HG02642 (cell line): ENCODE measurements around the gene SETSIP.
"Not testable (repeated sequence)": the region's sequence is repeated elsewhere in the genome, so short reads cannot be mapped to it uniquely, and the experiment has no call there.

Experiments used
- ATAC-seq: cut with Tn5 transposase; IDR thresholded peaks from one replicate; pipeline ENCODE4 v1.9.1; 2021; ENCODE audit warnings: mild to moderate bottlenecking; ENCODE audit not compliant: unreplicated experiment, poor library complexity

The SETSIP gene

DNA sequence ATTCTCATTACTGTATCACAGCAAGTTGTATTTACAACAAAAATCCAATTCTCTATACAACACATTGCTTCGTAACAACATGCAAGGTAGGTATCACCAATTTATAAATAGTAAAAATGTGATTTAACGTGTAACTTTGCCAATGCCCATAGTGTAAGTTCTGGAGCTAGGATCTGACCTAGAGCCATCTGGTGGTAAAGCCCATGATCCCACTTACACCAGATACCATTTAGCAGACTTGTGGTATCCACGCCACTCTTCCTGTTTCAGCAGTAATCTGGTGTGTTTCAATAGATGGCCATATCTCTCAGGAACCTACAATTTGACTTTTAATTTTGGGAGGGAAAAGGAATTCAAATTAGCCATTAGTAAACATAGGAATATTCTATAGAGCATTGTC, 10.2 kb downstream of the SETSIP start:
- no peak for ATAC-seq

DNA sequence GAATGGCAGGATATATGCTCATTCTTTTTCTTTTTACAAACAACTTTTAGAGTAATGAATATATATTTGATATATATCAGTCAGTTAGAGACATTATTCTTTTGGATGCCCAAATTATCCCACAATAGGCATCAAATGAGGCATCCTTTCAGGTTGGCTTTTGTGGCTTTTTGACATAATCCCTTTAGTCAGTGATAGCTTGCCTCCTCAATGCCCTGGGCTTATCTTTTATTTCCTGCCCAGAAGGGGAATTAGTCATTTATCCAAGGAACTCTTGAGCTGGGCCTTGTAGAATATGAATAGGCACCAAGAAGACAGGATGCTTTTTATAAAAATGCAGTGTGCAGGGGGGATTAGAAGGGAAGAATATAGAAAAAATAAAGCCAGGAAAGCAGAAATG, 23.3 kb downstream of the SETSIP start:
- no peak for ATAC-seq

DNA sequence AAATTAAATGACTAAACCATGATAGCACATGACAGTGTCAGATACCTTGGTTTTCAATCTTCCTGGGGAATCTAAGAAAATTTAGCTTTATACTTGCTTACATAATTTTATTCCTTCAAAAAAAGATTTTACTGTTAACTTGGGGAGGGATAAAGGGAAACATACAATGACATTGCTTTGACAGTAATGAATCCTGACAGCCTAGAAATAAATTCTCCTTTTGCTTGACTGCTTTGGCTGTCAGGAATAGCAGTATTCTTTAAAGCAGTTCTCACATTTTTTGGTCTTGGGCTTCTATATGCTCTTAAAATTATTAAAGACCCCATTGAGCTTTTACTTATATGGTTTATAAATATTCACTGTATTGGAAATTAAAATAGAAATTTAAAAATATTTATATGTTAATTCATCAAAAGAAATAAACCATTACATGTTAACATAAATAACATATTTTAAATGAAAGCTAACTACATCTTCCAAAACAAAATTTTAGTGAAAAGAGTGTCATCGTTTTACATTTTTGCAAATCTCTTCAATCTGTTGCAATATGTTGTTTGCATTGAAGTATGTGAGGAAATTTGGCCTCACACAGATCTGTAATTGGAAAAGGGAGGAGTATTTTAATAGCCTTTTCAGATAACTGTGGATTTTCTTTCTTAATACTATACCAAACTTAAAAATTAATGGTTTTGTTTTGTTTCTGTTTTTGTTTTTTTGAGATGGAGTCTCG, 29.3 kb downstream of the SETSIP start:
- no peak for ATAC-seq

DNA sequence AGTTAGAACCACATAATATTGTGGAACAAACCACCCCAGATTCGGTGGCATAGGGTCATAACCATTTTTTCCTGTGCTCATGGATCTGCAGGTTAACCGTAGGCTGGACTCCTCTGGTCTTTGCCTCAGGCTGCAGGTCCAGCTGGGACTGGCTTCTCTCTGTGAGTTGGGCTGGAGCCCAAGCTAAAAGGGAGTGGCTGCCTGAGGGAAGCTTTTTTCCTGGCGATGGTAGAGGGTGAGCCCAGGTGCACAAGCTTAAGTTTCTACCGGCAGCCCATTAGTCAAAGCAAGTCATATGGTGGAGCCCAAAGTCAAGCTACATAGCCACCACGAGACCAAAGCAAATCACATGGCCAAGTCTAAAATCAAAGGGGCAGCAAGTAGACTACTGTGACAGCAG, 31.6 kb downstream of the SETSIP start:
- no peak for ATAC-seq

DNA sequence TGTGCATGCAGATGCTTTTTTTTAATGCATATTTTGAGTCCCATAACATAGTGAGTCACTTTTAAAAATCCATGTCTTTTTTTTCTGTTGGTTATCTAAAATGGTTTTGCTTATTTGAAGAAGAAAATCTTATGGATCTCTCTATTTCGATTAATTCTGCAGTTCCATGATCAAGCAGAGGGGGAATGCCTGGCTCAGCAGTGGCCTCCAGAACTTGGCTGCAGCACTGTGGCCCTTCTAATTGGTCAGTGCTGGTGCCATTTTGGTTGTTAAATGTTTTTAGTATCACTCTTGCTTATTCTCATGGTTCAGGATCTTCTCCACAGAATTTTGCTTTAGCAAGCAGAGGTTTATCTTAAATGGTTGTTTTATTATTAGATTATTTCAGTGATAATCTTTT, 34.2 kb downstream of the SETSIP start:
- no peak for ATAC-seq

DNA sequence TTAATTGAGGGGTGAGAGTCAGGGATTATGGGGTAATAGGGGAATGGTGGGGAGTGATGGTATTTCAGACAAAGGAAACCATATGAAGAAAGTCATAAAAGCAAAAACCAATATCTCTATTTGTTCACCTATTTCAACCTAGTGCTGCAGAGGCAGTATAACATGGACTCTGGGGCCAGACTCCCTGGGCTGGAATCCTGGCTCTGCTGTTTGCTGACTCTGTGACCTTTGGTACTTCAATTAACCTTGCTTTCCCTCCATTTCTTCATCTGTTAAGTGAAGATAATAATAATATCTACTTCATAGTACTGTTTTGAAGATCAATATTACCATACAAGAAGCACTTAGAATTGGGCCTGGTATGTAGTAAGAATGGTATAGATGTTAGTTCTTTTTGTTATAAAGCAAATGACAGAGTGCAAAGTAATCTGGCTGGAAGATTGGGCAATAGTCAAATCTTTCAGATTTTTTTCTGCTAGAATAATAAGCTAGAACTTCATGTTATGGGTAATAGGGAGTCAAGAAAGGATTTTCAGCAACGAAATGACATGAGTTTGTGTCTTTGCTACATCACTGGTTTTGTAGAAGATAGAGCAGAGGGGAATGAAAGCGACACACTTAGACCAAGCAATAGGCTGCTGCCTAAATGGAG, 36.4 kb downstream of the SETSIP start:
- no peak for ATAC-seq

DNA sequence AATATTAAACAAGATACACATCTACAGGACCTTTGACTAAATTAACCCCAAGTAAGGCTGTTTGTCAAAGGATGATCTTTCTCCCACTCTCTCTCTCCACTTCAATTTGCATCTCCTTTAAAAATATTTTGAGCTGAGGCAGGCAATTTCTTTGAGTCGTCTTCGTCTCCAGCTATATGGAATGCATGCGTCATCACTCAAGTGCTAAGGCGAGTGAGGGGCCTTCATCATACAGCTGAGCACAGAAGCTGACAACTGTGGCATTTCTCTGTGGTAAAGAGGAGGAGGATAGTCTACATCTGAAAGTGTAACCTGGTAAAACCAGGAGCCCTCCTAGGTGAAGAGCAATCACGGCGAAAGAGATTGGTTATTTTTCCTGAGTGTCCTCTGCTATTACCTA, 37.8 kb downstream of the SETSIP start:
- no peak for ATAC-seq

DNA sequence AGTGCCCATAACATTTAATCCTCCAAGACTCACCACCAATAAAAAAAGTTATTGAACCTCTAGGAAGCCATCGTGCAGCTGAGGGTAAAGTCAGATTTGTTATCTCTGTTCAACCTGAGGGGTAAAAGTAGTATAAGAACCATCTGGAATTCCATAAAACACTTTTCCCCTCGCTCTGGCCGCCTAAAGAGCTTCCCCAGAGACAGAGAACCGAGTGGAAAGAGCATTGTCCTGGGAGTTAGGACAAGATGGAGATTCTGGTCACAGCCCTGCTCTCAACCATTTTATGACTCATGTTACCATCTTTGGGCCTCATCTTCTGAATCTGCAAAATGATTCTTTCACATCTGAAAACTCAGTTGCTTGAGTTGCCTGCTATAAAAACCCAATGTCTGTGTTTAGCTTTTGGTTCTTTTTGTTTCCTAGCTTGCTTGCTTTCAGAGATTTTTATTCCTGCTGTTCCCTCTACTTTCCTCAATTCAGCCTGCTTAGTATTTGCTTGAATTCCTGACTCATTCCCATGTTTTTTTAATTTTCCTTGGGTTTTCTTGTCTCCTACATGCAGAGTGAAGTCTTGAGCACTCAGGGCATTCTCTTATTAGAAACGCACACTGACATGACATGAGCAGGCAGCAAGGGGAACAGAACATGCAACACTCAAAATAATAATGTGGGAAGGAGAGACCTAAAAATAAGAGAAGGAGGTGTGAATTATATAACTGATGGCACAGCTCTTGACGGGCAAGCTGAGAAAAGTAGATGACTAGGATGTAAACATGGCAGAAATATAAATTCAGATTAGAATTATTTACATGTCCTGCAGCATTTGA, 43.7 kb downstream of the SETSIP start:
- ATAC-seq: no peak

DNA sequence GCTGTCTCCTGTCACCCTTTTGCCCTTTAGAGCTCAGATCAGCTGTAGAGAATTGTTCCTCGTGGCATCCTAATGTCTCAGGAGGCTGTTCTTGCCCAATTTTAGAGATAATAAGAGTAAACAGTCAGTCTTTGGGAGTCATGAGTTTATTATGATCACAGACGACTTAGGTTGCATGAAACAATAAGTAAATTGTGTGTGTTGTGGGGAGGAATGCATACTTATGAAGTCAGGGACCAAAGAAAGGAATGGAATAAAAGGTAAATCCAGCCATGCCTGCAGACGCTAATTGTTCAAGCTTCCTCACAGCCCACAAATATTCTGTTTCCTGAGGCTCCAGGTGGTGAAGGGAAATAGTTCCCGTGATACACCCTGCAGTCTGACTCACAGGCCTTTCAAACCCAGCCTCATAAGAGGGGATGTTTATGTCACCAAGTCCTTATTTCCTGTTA, 44.5 kb downstream of the SETSIP start:
- ATAC-seq: no peak

DNA sequence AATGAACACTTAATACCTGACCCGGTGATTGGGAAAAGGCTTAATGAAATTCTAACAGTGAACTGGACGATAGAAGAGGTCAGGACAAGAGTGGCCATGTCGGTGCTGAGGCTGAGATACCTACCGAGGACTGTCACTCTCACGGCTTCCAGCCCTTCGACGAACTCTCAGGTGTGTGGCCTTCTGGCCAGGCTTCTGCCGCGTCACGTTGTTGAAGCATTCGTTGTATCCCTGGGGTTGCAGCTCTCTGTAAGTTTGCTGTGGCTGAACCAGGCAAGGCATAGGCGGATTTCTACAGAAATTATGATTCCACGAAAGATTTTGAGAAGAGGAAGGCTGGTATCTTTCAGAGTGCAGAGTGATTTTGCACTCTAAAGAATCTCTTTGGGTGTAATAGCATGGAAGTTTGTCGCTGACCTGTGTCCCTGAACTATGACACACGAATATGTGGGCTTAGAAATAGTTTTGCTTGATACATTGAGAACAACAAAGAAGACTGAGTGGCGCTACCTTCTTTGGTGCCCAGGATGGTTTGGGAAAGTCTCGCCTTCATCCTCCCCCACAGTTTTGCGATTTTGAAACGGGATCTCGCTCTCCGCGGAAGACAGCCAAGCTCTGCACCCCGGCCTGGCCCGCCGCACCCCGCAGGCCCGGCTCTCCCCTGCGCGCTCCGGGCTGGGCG, 45.8 kb downstream of the SETSIP start:
- no peak for ATAC-seq

DNA sequence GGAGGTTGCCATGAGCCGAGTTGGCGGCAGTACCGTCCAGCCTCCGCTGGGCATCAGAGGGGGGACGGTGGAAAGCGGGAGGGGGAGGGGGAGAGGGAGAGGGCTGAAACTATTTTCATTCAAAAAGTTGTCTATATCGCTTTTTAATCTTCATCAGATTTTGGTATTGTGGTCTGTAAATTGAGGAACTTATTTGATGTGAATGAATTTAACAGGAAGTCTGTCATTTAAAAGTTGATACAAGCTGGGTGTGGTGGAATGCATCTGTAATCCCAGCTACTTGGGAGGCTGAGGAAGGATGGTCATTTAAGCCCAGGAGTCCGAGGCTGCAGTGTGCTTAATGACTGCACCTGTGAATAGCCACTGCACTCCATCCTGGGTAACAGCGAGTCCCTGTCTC, 48.4 kb downstream of the SETSIP start:
- ATAC-seq: no peak

DNA sequence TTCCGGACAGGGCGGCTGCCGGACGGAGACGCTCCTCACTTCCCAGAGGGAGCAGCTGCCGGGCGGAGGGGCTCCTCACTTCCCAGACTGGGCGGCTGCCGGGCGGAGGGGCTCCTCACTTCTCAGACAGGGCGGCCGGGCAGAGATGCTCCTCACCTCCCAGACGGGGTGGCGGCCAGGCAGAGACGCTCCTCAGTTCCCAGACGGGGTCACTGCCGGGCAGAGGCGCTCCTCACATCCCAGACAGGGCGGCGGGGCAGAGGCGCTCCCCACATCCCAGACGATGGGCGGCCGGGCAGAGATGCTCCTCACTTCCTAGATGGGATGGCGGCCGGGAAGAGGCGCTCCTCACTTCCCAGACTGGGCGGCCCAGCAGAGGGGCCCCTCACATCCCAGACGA, 49.2 kb downstream of the SETSIP start:
- not testable (repeated sequence) for ATAC-seq
